GM18867 (cell line): ENCODE results near the gene DUSP6.

Source experiments
- ATAC-seq: cut with Tn5 transposase; IDR thresholded peaks from one replicate; pipeline ENCODE4 v1.9.1; 2021; ENCODE audit warnings: mild to moderate bottlenecking, moderate library complexity; ENCODE audit not compliant: unreplicated experiment

Gene DUSP6

GRCh38 chr12:89305373-89305772 is 46.9 kb downstream of the DUSP6 start:
- ATAC-seq: no peak

DNA sequence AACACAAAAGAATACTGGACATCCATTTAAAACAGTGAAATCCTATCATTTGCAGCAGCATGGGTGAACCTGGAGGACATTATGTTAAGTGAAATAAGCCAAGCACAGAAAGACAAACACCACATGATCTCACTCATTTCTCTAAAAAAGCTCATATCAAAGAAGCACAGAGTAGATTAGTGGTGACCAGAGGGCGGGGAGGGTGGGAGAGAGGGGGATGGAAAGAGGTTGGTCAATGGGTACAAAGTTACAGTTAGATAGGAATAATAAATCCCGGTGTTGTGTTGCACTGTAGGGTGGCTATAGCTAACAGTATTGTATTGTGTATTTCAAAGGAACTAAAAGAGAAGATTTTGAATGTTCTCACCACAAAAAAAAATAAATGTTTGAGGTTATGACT is 52.4 kb downstream of the DUSP6 start:
- no peak for ATAC-seq

GRCh38 chr12:89299417-89299816 is 52.9 kb downstream of the DUSP6 start:
- ATAC-seq: no peak
